GM12874 (cell line): ENCODE measurements around the gene PHF12.

Experiments used
- CTCF ChIP-seq: IDR thresholded peaks from 2 replicates; pipeline ENCODE4 v1.5.1; 2011; ENCODE audit warnings: low read depth, mild to moderate bottlenecking, control low read depth, low read length, moderate library complexity; ENCODE audit not compliant: insufficient read depth

PHF12 gene

GRCh38 chr17:28951428-28951990 lies at the start of gene PHF12:
Gene PHF12, minus strand, starts transcription at chr17:28951518. Its CDS starts 558 bp downstream, at chr17:28950960.
- TF ChIP-seq CTCF: no peak

GRCh38 chr17:29000973-29001372 lies 49.7 kb upstream of the PHF12 start:
- no peak for TF ChIP-seq CTCF

GRCh38 chr17:28999206-28999605 lies 47.9 kb upstream of the PHF12 start:
- TF ChIP-seq CTCF: no peak

- TF ChIP-seq CTCF: no peak
Observed at GRCh38 chr17:28997806-28998205, 46.5 kb upstream of the PHF12 start.

- no peak for TF ChIP-seq CTCF
Observed at GRCh38 chr17:28996554-28997096, 45.3 kb upstream of the PHF12 start.

- TF ChIP-seq CTCF: no peak
Observed at GRCh38 chr17:28993645-28994426, 42.5 kb upstream of the PHF12 start.
